ENCODE measurements around the gene ADPRH.

GRCh38 chr3:119630880-119631329 lies 51.6 kb downstream of the ADPRH start:
- no peak for TF ChIP-seq EZH2 (IDR thresholded peaks at IDR 0.05; ENCODE audit: insufficient read depth, low read length)
- TF ChIP-seq, protein P1, sequence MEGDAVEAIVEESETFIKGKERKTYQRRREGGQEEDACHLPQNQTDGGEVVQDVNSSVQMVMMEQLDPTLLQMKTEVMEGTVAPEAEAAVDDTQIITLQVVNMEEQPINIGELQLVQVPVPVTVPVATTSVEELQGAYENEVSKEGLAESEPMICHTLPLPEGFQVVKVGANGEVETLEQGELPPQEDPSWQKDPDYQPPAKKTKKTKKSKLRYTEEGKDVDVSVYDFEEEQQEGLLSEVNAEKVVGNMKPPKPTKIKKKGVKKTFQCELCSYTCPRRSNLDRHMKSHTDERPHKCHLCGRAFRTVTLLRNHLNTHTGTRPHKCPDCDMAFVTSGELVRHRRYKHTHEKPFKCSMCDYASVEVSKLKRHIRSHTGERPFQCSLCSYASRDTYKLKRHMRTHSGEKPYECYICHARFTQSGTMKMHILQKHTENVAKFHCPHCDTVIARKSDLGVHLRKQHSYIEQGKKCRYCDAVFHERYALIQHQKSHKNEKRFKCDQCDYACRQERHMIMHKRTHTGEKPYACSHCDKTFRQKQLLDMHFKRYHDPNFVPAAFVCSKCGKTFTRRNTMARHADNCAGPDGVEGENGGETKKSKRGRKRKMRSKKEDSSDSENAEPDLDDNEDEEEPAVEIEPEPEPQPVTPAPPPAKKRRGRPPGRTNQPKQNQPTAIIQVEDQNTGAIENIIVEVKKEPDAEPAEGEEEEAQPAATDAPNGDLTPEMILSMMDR (IDR thresholded peaks at IDR 0.05; ENCODE audit: insufficient read depth, low read depth, low read length) = no peak
